ENCODE results near the gene SLC5A12. TPM values are rescaled to one million over a fixed set of nuclear protein-coding genes. Genes with fewer than 3 reads are reported as not detected.

Gene SLC5A12
- total RNA-seq, 1 experiment from 2014 or later = 0.82 TPM

- Mint-ChIP-seq H3K36me3 (ENCODE audit: insufficient read depth, unreplicated experiment) (no peaks in the 10 kb centered on the region), H3K9me3 (ENCODE audit: unreplicated experiment) (no peaks in the 10 kb centered on the region), H3K27me3 (ENCODE audit: insufficient read depth, unreplicated experiment) (peaks cover 2% of the 10 kb centered on the region), H3K27ac (ENCODE audit: unreplicated experiment) (no peak overlapping the region), H3K4me3 (ENCODE audit: unreplicated experiment) (no peak overlapping the region), H3K4me1 (ENCODE audit: low read depth, unreplicated experiment) (no peaks in the 10 kb centered on the region)
- TF ChIP-seq CTCF (IDR thresholded peaks at IDR 0.05; ENCODE audit: insufficient read depth in 1 of 2, low read depth in 1 of 2, low read length in 1 of 2, severe bottlenecking in 1 of 2, unreplicated experiment in 1 of 2) = no peak
- intact Hi-C loops (cut with micrococcal nuclease; ENCODE audit: unreplicated experiment) = no loop called here
- ChIA-PET POLR2A (no interaction called here), CTCF (no interaction called here)
- Histone ChIP-seq H3K4me3 (ENCODE audit: low read depth, low read length) (no peak overlapping the region), H3K9me3 (no peaks in the 10 kb centered on the region), H3K4me1 (no peaks in the 10 kb centered on the region), H3K36me3 (ENCODE audit: control insufficient read depth, insufficient read depth, low read length) (no peaks in the 10 kb centered on the region), H3K27me3 (replicated peaks; ENCODE audit: control insufficient read depth, insufficient read depth, low read length) (no peaks in the 10 kb centered on the region)
- no peak for DNase-seq
- no TSS peak for BruUV-seq (replicated peaks)
Observed at GRCh38 chr11:26675233-26675928, 46.5 kb downstream of the SLC5A12 start.

DNA sequence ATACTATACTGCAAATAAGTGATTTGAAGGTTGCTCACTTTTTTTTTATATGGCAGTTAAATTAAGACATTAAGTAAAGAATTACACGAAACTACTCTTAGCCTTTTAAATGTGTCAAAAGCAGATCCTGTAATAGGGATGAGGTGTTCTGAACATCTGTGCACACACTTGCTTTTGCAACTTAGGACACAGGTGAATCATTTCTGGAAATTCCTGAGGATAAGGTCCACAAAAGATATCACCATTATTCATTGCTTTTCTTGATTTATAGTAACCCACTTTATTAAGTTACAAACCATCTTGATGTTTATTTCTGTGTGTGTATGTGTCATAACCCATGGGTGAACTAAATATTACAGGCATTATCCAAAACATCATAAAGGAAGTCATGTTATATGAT, 55.9 kb downstream of the SLC5A12 start:
- H3K4me1 Mint-ChIP-seq (ENCODE audit: low read depth, unreplicated experiment) = no peaks in the 10 kb centered on the region
- Histone ChIP-seq H3K9me3 (no peaks in the 10 kb centered on the region), H3K27me3 (replicated peaks; ENCODE audit: control insufficient read depth, insufficient read depth, low read length) (no peaks in the 10 kb centered on the region), H3K36me3 (ENCODE audit: control insufficient read depth, insufficient read depth, low read length) (no peaks in the 10 kb centered on the region), H3K4me3 (ENCODE audit: low read depth, low read length) (no peak overlapping the region), H3K4me1 (no peaks in the 10 kb centered on the region)
- no peak overlapping the region for H3K27ac Mint-ChIP-seq (ENCODE audit: unreplicated experiment)
- ChIA-PET CTCF (no interaction called here), POLR2A (no interaction called here)
- H3K27me3 Mint-ChIP-seq (ENCODE audit: insufficient read depth, unreplicated experiment) = peaks cover 3% of the 10 kb centered on the region
- intact Hi-C loops (cut with micrococcal nuclease; ENCODE audit: unreplicated experiment) = no loop called here
- TF ChIP-seq CTCF (IDR thresholded peaks at IDR 0.05; ENCODE audit: insufficient read depth in 1 of 2, low read depth in 1 of 2, low read length in 1 of 2, severe bottlenecking in 1 of 2, unreplicated experiment in 1 of 2) = no peak
- DNase-seq = no peak
- no peaks in the 10 kb centered on the region for H3K9me3 Mint-ChIP-seq (ENCODE audit: unreplicated experiment)
- no peaks in the 10 kb centered on the region for H3K36me3 Mint-ChIP-seq (ENCODE audit: insufficient read depth, unreplicated experiment)
- no peak overlapping the region for H3K4me3 Mint-ChIP-seq (ENCODE audit: unreplicated experiment)
- BruUV-seq (replicated peaks) = no TSS peak

DNA sequence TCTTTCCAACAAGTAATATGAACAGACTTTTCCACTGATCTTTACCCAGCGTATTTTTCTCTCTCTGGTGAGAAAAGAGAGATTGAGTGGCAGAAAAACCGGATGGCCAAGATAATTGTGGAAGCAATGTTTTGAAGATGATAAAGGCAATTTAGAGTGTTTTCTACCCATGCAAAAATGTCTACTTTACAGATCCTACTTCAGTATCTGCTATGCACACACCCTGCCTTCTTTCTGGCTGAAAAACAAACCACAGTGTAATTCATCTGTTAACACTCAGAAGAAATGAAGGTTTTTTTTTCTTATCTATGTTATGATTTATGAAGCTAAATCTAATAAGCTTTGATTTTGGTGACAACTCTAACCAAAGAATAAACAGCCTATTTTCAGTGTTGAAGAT, 56.8 kb downstream of the SLC5A12 start:
- no peak overlapping the region for H3K4me3 ChIP-seq (ENCODE audit: low read depth, low read length)
- no peaks in the 10 kb centered on the region for H3K9me3 Mint-ChIP-seq (ENCODE audit: unreplicated experiment)
- H3K4me1 ChIP-seq = no peaks in the 10 kb centered on the region
- no peaks in the 10 kb centered on the region for H3K9me3 ChIP-seq
- DNase-seq = no peak
- H3K27me3 ChIP-seq (replicated peaks; ENCODE audit: control insufficient read depth, insufficient read depth, low read length) = no peaks in the 10 kb centered on the region
- BruUV-seq (replicated peaks) = no TSS peak
- TF ChIP-seq CTCF (IDR thresholded peaks at IDR 0.05; ENCODE audit: insufficient read depth in 1 of 2, low read depth in 1 of 2, low read length in 1 of 2, severe bottlenecking in 1 of 2, unreplicated experiment in 1 of 2) = no peak
- no peak overlapping the region for H3K4me3 Mint-ChIP-seq (ENCODE audit: unreplicated experiment)
- H3K36me3 Mint-ChIP-seq (ENCODE audit: insufficient read depth, unreplicated experiment) = no peaks in the 10 kb centered on the region
- no peak overlapping the region for H3K27ac Mint-ChIP-seq (ENCODE audit: unreplicated experiment)
- H3K27me3 Mint-ChIP-seq (ENCODE audit: insufficient read depth, unreplicated experiment) = peaks cover 3% of the 10 kb centered on the region
- H3K36me3 ChIP-seq (ENCODE audit: control insufficient read depth, insufficient read depth, low read length) = no peaks in the 10 kb centered on the region
- no peaks in the 10 kb centered on the region for H3K4me1 Mint-ChIP-seq (ENCODE audit: low read depth, unreplicated experiment)
- intact Hi-C loops (cut with micrococcal nuclease; ENCODE audit: unreplicated experiment) = no loop called here
- CTCF ChIA-PET = no interaction called here
- POLR2A ChIA-PET = no interaction called here
